Jurkat, Clone E6-1 (cell line): Measurements from ENCODE around the gene MINAR1.

Experiments
- DNase-seq: peaks from one replicate; pipeline ENCODE4 v3.0.0-alpha.2; 2011; ENCODE audit warnings: low read depth, low spot score
- H3K4me3 ChIP-seq: 2 replicates; pipeline ENCODE4 v1.5.1; 2011; ENCODE audit warnings: mild to moderate bottlenecking, low read length, control low read depth, moderate library complexity

MINAR1 gene

GRCh38 chr15:79455361-79455760 is 23.2 kb downstream of the MINAR1 start:
- H3K4me3 ChIP-seq, result no peak overlapping the region
- no peak for DNase-seq

DNA sequence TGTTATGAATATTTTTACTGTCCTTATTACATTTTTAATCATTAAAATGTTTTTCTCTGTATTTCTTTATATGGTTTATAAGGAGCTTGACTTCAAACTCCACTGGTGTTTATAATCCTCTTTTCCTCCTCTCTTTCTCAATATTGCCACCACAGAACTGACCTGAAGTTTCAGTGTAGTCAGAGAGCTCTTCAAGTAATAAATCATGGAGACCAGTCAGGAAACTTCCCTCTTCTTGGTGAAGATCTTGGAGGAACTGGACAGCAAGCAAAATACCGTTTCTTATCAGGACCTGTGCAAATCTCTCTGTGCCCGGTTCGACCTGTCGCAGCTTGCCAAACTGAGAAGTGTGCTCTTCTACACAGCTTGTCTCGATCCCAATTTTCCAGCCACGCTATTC is 23.8 kb downstream of the MINAR1 start:
- DNase-seq, result no peak
- H3K4me3 ChIP-seq, result no peak overlapping the region

- no peak for DNase-seq
- no peak overlapping the region for H3K4me3 ChIP-seq
Observed at GRCh38 chr15:79458491-79458890, 26.4 kb downstream of the MINAR1 start.

GRCh38 chr15:79459666-79460065 is 27.5 kb downstream of the MINAR1 start:
- H3K4me3 ChIP-seq, result no peak overlapping the region
- DNase-seq, result no peak

GRCh38 chr15:79463043-79463780 is 31.1 kb downstream of the MINAR1 start:
- no peak overlapping the region for H3K4me3 ChIP-seq
- no peak for DNase-seq

- no peak overlapping the region for H3K4me3 ChIP-seq
- no peak for DNase-seq
Observed at GRCh38 chr15:79463781-79464270, 31.7 kb downstream of the MINAR1 start.

DNA sequence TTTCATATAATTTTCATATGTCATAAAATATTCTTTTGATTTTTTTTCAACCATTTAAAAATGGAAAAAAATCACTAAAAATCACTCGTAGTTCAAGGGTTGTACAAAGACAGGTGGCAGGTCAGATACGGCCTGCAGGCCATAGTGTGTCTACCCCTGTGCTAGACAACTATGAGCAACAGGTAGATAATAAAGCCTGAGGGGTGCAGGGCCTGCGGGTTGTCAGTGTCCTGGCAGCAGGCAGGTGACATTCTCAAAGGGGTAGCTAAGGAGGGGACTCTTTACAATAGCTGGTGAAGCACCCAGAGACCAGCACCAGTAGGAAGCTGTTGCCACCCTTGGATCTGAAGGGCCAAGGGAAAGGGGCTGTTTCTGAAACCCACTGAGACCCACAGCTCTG is 34.4 kb downstream of the MINAR1 start:
- DNase-seq, result no peak
- no peak overlapping the region for H3K4me3 ChIP-seq

GRCh38 chr15:79467865-79468586 is 35.9 kb downstream of the MINAR1 start:
- no peak for DNase-seq
- no peak overlapping the region for H3K4me3 ChIP-seq

DNA sequence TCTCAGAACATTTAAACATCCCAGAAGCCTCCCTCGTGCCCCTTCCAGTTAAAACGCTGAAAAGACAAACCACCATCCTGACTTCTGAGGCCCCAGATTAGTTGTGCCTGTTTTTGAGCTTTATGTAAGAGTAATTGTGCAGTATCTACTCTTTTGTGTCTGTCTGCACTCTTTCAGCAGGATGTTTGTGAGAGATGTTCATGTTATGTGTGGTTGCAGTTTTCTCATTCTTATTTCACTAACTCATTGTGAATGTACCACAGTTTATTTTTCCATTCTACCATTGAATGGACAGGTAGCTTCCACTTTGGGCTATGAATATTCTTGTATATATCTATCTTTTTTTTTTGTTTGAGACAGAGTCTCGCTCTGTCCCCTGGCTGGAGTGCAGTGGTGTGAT is 40.3 kb downstream of the MINAR1 start:
- no peak overlapping the region for H3K4me3 ChIP-seq
- DNase-seq, result no peak

- H3K4me3 ChIP-seq, result no peak overlapping the region
- no peak for DNase-seq
Observed at GRCh38 chr15:79474252-79474651, 42.1 kb downstream of the MINAR1 start.

DNA sequence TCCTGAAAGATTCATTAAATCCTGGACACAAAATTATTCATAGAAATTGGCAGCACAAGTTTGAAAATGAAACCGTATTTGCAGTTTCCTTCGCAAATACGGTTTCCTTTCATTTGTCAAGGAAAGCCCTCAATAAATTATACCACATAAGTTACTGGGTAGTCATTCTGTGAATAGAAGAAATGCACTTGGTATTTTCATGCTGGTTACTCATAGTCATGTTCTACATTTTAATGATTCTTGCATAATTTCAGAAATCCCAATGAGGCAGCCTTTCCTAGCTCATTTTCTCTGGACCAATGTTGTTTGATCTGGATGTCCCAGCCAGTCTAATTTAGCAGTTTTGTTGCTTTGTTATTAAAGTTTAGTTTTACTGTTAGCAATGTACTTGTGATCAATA is 43.2 kb downstream of the MINAR1 start:
- no peak for DNase-seq
- no peak overlapping the region for H3K4me3 ChIP-seq

DNA sequence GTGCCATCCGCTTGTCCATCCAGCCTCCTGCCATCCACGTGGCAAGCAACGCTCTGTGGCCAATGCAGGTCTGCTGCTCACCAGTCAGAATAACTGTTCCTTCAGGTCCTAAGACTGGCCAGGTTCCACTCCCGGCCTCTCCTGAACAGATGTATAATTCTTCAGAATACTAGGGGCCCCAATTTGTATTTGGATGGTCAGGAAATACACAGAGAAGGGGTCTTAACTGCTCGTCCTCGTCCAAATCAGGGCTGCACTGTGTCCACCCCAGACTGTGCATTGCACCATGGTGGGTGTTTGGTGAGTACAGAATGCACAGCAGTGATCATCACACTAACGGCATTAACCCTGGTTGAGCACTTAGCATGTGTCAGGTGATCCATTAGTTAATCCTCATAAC is 46.0 kb downstream of the MINAR1 start:
- no peak overlapping the region for H3K4me3 ChIP-seq
- no peak for DNase-seq

DNA sequence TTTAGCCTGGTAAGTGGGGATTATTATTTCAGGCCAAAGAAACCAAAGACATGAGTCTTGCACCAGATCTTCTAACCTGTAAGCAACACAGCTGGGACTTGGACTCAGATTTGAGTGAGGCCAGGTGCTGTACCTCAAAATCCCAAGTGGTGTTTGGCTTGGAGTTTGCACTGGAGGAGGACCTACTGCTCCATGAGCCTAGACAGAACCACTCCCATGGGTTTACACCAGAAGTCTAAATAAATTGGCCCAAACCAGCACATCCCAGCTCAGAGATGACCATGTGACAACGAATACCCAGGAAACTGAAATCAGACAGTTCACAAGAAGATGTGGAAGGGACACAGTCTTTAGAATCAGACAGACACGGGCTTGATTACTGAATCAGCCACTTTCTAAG is 47.5 kb downstream of the MINAR1 start:
- H3K4me3 ChIP-seq, result no peak overlapping the region
- DNase-seq, result no peak

GRCh38 chr15:79481793-79482192 is 49.7 kb downstream of the MINAR1 start:
- no peak overlapping the region for H3K4me3 ChIP-seq
- no peak for DNase-seq
